ENCODE data around the gene DNMT3B. TPM values are rescaled to one million over a fixed set of nuclear protein-coding genes. Genes with fewer than 3 reads are reported as not detected.

The DNMT3B gene
- total and polyA plus RNA-seq, 9 donors, result 0.46 to 2.1 (median 0.80) TPM

GRCh38 chr20:32752458-32753250, 9.5 kb upstream of the DNMT3B start:
- no peak for TF ChIP-seq EP300 (IDR thresholded peaks at IDR 0.05)
- no peak for TF ChIP-seq POLR2A (IDR thresholded peaks at IDR 0.05)
- TF ChIP-seq CTCF (IDR thresholded peaks at IDR 0.05), result no peak
- Histone ChIP-seq H3K27ac (no peak overlapping the region), H3K36me3 (no peaks in the 10 kb centered on the region), H3K4me1 (ENCODE audit: insufficient read depth) (no peaks in the 10 kb centered on the region), H3K4me3 (no peak overlapping the region), H3K27me3 (no peaks in the 10 kb centered on the region), H3K9me3 (no peaks in the 10 kb centered on the region)
- 35 to 39% (median 38%) methylated on average over 10 of the region's 10 CpGs for WGBS, 3 donors
- intact Hi-C loops (cut with DNase I), result no loop called here
- no peak for DNase-seq

- DNase-seq, result no peak
- no peaks in the 10 kb centered on the region for H3K36me3 ChIP-seq
- no peak overlapping the region for H3K27ac ChIP-seq
- TF ChIP-seq CTCF (IDR thresholded peaks at IDR 0.05), result no peak
- no peak for TF ChIP-seq EP300 (IDR thresholded peaks at IDR 0.05)
- TF ChIP-seq POLR2A (IDR thresholded peaks at IDR 0.05), result no peak
- H3K4me3 ChIP-seq, result no peak overlapping the region
- H3K9me3 ChIP-seq, result no peaks in the 10 kb centered on the region
- no peaks in the 10 kb centered on the region for H3K4me1 ChIP-seq (ENCODE audit: insufficient read depth)
- no peaks in the 10 kb centered on the region for H3K27me3 ChIP-seq
- WGBS, 3 donors, result 73 to 79% (median 77%) methylated on average over 4 of the region's 4 CpGs
- intact Hi-C loops (cut with DNase I), result no loop called here
Observed at GRCh38 chr20:32753731-32754130, 8.5 kb upstream of the DNMT3B start.

GRCh38 chr20:32756156-32756555, 6.0 kb upstream of the DNMT3B start:
- WGBS, 3 donors, result 59 to 65% (median 59%) methylated on average over 5 of the region's 5 CpGs
- H3K9me3 ChIP-seq, result no peaks in the 10 kb centered on the region
- H3K27me3 ChIP-seq, result no peaks in the 10 kb centered on the region
- H3K4me1 ChIP-seq (ENCODE audit: insufficient read depth), result no peaks in the 10 kb centered on the region
- no peak overlapping the region for H3K27ac ChIP-seq
- intact Hi-C loops (cut with DNase I), result no loop called here
- no peak for TF ChIP-seq CTCF (IDR thresholded peaks at IDR 0.05)
- TF ChIP-seq POLR2A (IDR thresholded peaks at IDR 0.05), result no peak
- no peak for DNase-seq
- no peak overlapping the region for H3K4me3 ChIP-seq
- H3K36me3 ChIP-seq, result no peaks in the 10 kb centered on the region

- 18 to 21% (median 20%) methylated on average over 6 of the region's 6 CpGs for WGBS, 3 donors
- H3K4me1 ChIP-seq (ENCODE audit: insufficient read depth), result peaks cover 5% of the 10 kb centered on the region
- peak overlapping the region; percentile 68 for H3K4me3 ChIP-seq
- no peak overlapping the region for H3K27ac ChIP-seq
- TF ChIP-seq POLR2A (IDR thresholded peaks at IDR 0.05) (no peak), EP300 (IDR thresholded peaks at IDR 0.05) (no peak), CTCF (IDR thresholded peaks at IDR 0.05) (no peak)
- H3K36me3 ChIP-seq, result no peaks in the 10 kb centered on the region
- intact Hi-C loops (cut with DNase I), result no loop called here
- H3K9me3 ChIP-seq, result no peaks in the 10 kb centered on the region
- H3K27me3 ChIP-seq, result no peaks in the 10 kb centered on the region
- no peak for DNase-seq
Observed at GRCh38 chr20:32761417-32761830, 761 bp upstream of the DNMT3B start.
